Measurements from ENCODE around the gene CWC25. TPM values are rescaled to one million over a fixed set of nuclear protein-coding genes. Genes with fewer than 3 reads are reported as not detected.
"Not testable (repeated sequence)": the region's sequence is repeated elsewhere in the genome, so short reads cannot be mapped to it uniquely, and the experiment has no call there.

The CWC25 gene
- total RNA-seq, 1 donor from 2014 or later, result 9.6 TPM

GRCh38 chr17:38864636-38865398 is 39.7 kb upstream of the CWC25 start:
- H3K4me3 ChIP-seq (ENCODE audit: low read depth, low read length), result no peak overlapping the region
- no peak for DNase-seq (ENCODE audit: low read depth)
- peak; percentile 40 for TF ChIP-seq CTCF (conservative IDR thresholded peaks at IDR 0.05; ENCODE audit: low read depth, low read length)

GRCh38 chr17:38861399-38861843 is 36.3 kb upstream of the CWC25 start:
- no peak for DNase-seq (ENCODE audit: low read depth)
- no peak for TF ChIP-seq CTCF (conservative IDR thresholded peaks at IDR 0.05; ENCODE audit: low read depth, low read length)
- no peak overlapping the region for H3K4me3 ChIP-seq (ENCODE audit: low read depth, low read length)

- H3K4me3 ChIP-seq (ENCODE audit: low read depth, low read length), result no peak overlapping the region
- no peak for TF ChIP-seq CTCF (conservative IDR thresholded peaks at IDR 0.05; ENCODE audit: low read depth, low read length)
- DNase-seq (ENCODE audit: low read depth), result no peak
These were observed 32.1 kb upstream of the CWC25 start for GRCh38 chr17:38857271-38857670.

GRCh38 chr17:38855101-38855714 is 30.1 kb upstream of the CWC25 start:
- not testable (repeated sequence) for H3K4me3 ChIP-seq (ENCODE audit: low read depth, low read length); DNase-seq (ENCODE audit: low read depth)

DNA sequence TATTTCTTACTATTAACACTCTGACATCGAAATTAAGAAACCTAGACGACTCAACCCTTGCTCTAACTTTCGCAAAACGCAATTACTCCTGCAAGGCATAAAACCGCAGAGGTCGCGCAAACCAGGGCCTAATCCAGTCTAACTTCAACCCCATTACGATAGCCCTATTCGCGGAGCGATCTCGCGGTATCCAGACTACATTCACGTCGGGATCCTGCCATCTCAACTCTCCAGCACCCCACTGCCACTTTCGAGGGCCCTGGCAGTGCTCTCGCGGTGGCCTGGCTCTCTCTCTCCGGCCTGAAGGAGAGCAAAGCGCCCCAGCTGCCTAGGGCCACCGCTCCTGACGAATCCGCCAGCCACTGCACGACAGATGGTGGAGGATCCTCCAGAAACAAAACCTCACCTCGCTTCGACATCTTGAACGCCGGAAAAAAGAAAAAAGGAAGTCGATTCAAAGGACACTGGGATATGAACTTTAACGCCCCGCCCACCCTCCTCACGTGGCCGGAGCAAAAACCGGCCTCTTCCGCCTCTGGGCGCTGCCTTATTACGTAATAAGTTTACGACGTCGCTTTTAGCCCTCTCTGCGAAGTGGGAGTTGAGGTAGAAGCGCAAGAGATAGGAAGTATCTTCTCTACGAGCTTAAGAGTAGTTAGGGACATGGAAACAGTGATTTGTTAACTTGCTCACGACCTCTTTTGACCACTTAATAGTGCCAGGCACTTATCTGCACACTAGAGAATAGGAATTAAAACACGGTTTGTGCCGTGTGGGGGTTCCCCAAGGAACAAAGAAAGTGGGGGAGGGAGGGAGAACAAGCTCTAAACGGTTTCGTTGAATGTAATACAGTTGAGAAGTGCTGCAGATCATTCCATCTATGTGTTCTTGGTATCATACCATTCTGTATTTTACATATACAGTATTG is 28.4 kb upstream of the CWC25 start, which contains the start of gene RPL23:
RPL23 (minus strand) TSS at position 430 of the 928 bp plus-strand sequence; CDS start at position 419, 11 bp downstream.
- no peak for TF ChIP-seq CTCF (conservative IDR thresholded peaks at IDR 0.05; ENCODE audit: low read depth, low read length)
- peak within 1 kb of the TSS; percentile 88 for H3K4me3 ChIP-seq (ENCODE audit: low read depth, low read length)
- peak; percentile 83 for DNase-seq (ENCODE audit: low read depth)

- peak overlapping the region; percentile 88 for H3K4me3 ChIP-seq (ENCODE audit: low read depth, low read length)
- no peak for DNase-seq (ENCODE audit: low read depth)
- no peak for TF ChIP-seq CTCF (conservative IDR thresholded peaks at IDR 0.05; ENCODE audit: low read depth, low read length)
These were observed 27.7 kb upstream of the CWC25 start for GRCh38 chr17:38852771-38853291.

DNA sequence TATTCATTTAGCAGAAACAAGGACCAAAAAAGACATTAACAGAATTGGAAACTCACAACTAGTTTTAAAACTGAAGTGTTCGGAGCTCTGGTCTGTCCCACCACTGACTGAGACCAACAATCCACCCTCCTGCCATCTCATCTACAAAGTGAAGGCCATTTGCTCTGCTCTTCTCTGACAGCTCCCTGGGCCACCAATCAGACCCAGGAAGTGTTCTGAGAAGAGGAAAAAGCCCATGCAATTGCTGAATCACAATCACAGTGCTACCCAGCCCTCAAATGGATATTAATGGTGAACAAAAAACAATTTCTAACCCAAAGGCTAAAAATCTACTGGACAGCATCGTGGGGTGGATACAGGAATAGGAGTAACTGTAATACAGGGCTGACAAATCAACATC is 26.3 kb upstream of the CWC25 start:
- peak overlapping the region; percentile 88 for H3K4me3 ChIP-seq (ENCODE audit: low read depth, low read length)
- TF ChIP-seq CTCF (conservative IDR thresholded peaks at IDR 0.05; ENCODE audit: low read depth, low read length), result no peak
- DNase-seq (ENCODE audit: low read depth), result no peak

Measured in epithelial cell of proximal tubule (primary cell).